Measurements from ENCODE around the gene KRT81.

DNA sequence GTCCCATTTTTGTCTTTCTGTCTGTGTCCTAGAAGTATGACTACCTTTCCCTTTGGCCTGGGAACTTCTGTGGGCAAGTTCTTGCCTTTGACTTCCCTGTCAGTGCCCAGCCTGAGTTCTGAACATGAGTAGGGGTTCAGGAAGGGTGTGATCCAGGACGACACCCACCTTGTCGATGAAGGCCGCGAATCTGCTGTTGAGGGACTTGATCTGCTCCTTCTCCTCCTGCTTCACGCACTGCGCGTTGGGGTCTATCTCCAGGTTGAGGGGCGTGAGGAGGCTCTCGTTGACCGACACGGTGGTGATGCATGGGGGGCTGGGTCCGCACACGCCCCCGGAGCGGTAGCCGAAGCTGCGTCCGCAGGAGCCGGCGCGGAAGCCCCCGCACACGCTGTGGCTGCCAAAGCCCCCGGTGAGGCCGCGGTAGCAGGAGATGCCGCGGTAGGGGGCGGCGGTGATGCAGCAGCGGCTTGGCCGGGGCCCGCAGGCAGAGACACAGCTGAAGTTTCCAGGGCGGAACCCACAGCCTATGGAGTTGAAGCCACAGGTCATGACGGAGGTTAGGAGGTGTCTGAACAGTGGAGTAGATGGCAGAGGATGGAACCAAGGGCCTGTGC lies 29.6 kb upstream of the KRT81 start, which contains the start of gene KRT83:
- TF ChIP-seq POLR2A (IDR thresholded peaks at IDR 0.05; ENCODE audit: low read length) (no peak), GATA1 (IDR thresholded peaks at IDR 0.05; ENCODE audit: low read depth, low read length) (no peak)

Measured in erythroblast (primary cell).